Measurements from ENCODE around the gene FRMPD2. TPM values are rescaled to one million over a fixed set of nuclear protein-coding genes. Genes with fewer than 3 reads are reported as not detected.
"Not testable (repeated sequence)": the region's sequence is repeated elsewhere in the genome, so short reads cannot be mapped to it uniquely, and the experiment has no call there.

The FRMPD2 gene
- total and polyA plus RNA-seq, 3 experiments from 2014 or later, result not detected

- H3K4me3 ChIP-seq (ENCODE audit: low read length); CTCF ChIA-PET; H3K9me3 Mint-ChIP-seq; POLR2A ChIA-PET; H3K27ac ChIP-seq (ENCODE audit: low read depth, low read length); H3K36me3 Mint-ChIP-seq; H3K4me1 ChIP-seq (ENCODE audit: insufficient read depth, low read length); H3K4me1 Mint-ChIP-seq; H3K9me3 ChIP-seq (ENCODE audit: low read length); DNase-seq; H3K4me3 Mint-ChIP-seq; H3K27ac Mint-ChIP-seq; H3K36me3 ChIP-seq (ENCODE audit: insufficient read depth, low read length); H3K27me3 Mint-ChIP-seq; H3K27me3 ChIP-seq (ENCODE audit: insufficient read depth, low read length, poor library complexity, severe bottlenecking): not testable (repeated sequence)
These were observed 148.2 kb downstream of the FRMPD2 start for GRCh38 chr10:48126251-48126650.

GRCh38 chr10:48125631-48126030 is 148.9 kb downstream of the FRMPD2 start:
- H3K27me3 Mint-ChIP-seq; H3K27me3 ChIP-seq (ENCODE audit: insufficient read depth, low read length, poor library complexity, severe bottlenecking); POLR2A ChIA-PET; H3K27ac Mint-ChIP-seq; H3K9me3 ChIP-seq (ENCODE audit: low read length); H3K9me3 Mint-ChIP-seq; H3K4me1 Mint-ChIP-seq; H3K4me3 ChIP-seq (ENCODE audit: low read length); H3K36me3 ChIP-seq (ENCODE audit: insufficient read depth, low read length); H3K4me3 Mint-ChIP-seq; H3K4me1 ChIP-seq (ENCODE audit: insufficient read depth, low read length); DNase-seq; H3K27ac ChIP-seq (ENCODE audit: low read depth, low read length); CTCF ChIA-PET; H3K36me3 Mint-ChIP-seq: not testable (repeated sequence)

- H3K9me3 ChIP-seq (ENCODE audit: low read length); H3K27ac Mint-ChIP-seq; H3K9me3 Mint-ChIP-seq; H3K4me3 Mint-ChIP-seq; H3K36me3 ChIP-seq (ENCODE audit: insufficient read depth, low read length); H3K4me1 Mint-ChIP-seq; DNase-seq; H3K4me1 ChIP-seq (ENCODE audit: insufficient read depth, low read length); H3K27me3 ChIP-seq (ENCODE audit: insufficient read depth, low read length, poor library complexity, severe bottlenecking); H3K27ac ChIP-seq (ENCODE audit: low read depth, low read length); H3K36me3 Mint-ChIP-seq; POLR2A ChIA-PET; CTCF ChIA-PET; H3K4me3 ChIP-seq (ENCODE audit: low read length); H3K27me3 Mint-ChIP-seq: not testable (repeated sequence)
These were observed 151.9 kb downstream of the FRMPD2 start for GRCh38 chr10:48122618-48123017.

DNA sequence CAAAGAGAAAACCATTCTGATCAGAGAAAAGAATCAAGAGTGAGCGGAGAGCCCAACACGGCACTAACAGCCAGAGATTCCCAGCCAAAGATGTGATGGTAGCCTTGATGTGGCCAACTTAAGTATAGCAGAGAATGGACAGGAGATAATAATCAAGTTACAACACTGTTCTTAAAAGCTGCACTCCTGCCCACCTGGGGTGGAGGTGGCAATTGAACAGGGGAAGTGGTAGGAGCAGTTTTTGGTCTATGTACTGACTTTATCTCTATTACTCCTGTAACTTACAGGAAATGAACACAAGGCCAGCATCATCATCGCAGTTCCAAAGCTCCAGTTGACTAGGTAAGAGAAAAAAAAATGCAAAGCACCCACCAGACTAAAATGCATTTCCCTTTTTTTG is 164.2 kb downstream of the FRMPD2 start:
- H3K4me1 Mint-ChIP-seq; H3K36me3 ChIP-seq (ENCODE audit: insufficient read depth, low read length); H3K36me3 Mint-ChIP-seq; H3K9me3 ChIP-seq (ENCODE audit: low read length); CTCF ChIA-PET; H3K4me3 Mint-ChIP-seq; POLR2A ChIA-PET; H3K27ac ChIP-seq (ENCODE audit: low read depth, low read length); H3K4me3 ChIP-seq (ENCODE audit: low read length); H3K27me3 ChIP-seq (ENCODE audit: insufficient read depth, low read length, poor library complexity, severe bottlenecking); H3K27me3 Mint-ChIP-seq; H3K27ac Mint-ChIP-seq; DNase-seq; H3K4me1 ChIP-seq (ENCODE audit: insufficient read depth, low read length); H3K9me3 Mint-ChIP-seq: not testable (repeated sequence)

Other genes with a start within 250 kb of the FRMPD2 start
- gene MAPK8, start 32.0 kb upstream of the FRMPD2 start, total RNA-seq, result 10 to 100 TPM; 38.8 to 43.5 TPM
- gene MAPK8, start 32.0 kb upstream of the FRMPD2 start, polyA plus RNA-seq, result 20.5 TPM